NB4 (cell line): ENCODE measurements around the gene MAP1LC3B.

Source experiments
- CTCF ChIP-seq: IDR thresholded peaks from one replicate; pipeline ENCODE4 v1.5.1; 2012; ENCODE audit warnings: low read depth, low read length
- MAX ChIP-seq: IDR thresholded peaks from 2 replicates; pipeline ENCODE4 v1.6.1; 2011; ENCODE audit warnings: low read depth, low read length
- POLR2A ChIP-seq: IDR thresholded peaks from 2 replicates; pipeline ENCODE4 v1.6.1; 2011; ENCODE audit warnings: mild to moderate bottlenecking; ENCODE audit not compliant: insufficient read length; ENCODE audit errors: extremely low read depth

- no peak for TF ChIP-seq CTCF
- TF ChIP-seq POLR2A, result no peak
- no peak for TF ChIP-seq MAX
Measured at GRCh38 chr16:87392821-87393679, 914 bp downstream of the MAP1LC3B start.
